ENCODE measurements around the gene DHRS7B. TPM values are rescaled to one million over a fixed set of nuclear protein-coding genes. Genes with fewer than 3 reads are reported as not detected.
"Not testable (repeated sequence)": the region's sequence is repeated elsewhere in the genome, so short reads cannot be mapped to it uniquely, and the experiment has no call there.

The DHRS7B gene
- total RNA-seq, 1 experiment from 2014 or later, result 29.5 TPM

DNA sequence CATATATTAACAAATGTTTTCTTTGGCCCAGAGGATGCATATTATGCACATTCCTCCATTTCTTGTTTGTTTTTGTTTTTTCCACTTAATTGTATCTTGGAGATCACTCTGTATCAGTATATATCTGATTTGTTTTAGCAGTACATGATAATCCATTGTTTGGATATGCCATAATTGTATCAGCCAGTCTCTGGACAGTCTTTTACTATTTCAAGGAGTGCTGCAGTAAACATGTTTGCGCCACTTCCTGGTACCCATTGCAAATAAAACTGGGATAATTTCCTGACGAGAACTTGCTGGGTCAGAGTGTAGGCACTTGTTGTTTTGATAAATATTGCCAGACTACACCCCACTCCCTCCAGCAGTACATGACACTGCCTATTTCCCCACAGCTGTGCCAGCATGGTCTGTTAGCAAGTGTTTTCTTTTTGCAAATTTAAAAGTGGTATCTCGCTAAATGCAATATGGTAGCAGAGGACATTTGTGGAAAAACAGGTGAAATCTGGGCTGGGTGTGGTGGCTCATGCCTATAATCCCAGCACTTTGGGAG is 92.1 kb downstream of the DHRS7B start:
- no peak for DNase-seq
- H2AFZ ChIP-seq (ENCODE audit: low read length), result no peak overlapping the region

DNA sequence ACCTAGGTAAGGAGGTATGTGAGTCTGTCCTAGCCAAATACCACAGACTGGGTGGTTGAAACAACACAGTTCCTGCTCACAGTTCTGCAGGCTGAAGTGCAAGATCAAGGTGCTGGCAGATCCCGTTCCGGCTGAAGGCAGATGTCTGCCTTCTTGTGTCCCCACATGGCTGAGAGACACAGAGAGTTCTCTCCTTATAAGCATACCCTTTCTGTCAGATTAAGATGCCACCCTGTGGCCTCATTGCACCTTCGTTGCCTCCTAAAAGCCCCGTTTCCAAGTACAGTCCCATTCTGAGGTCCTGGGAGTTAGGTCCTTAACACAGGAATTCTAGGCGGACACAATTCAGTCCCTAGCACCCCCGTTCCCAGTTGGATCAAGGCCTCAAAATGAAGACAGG is 96.3 kb downstream of the DHRS7B start:
- no peaks in the 10 kb centered on the region for H4K20me1 ChIP-seq (ENCODE audit: low read length)
- no peak overlapping the region for H3K4me3 ChIP-seq (ENCODE audit: low read length)
- H3K9me2 ChIP-seq (replicated peaks; ENCODE audit: low read length), result no peaks in the 10 kb centered on the region
- CTCF ChIA-PET, result no interaction called here
- no peak overlapping the region for H3K27ac ChIP-seq (ENCODE audit: low read length)
- intact Hi-C loops (cut with micrococcal nuclease), result no loop called here
- H3K4me2 ChIP-seq (ENCODE audit: low read length), result no peak overlapping the region
- no peaks in the 10 kb centered on the region for H3F3A ChIP-seq (ENCODE audit: low read length, unreplicated experiment)
- H3K36me3 ChIP-seq (ENCODE audit: low read depth, low read length), result peaks cover 24% of the 10 kb centered on the region
- DNase-seq (no peak), ATAC-seq (no peak)
- H2AFZ ChIP-seq (ENCODE audit: low read length), result no peak overlapping the region
- POLR2A ChIA-PET (ENCODE audit: unreplicated experiment), result no interaction called here
- H3K4me1 ChIP-seq (ENCODE audit: insufficient read depth, low read length), result no peaks in the 10 kb centered on the region
- no peak for TF ChIP-seq EZH2phosphoT487 (IDR thresholded peaks at IDR 0.05; ENCODE audit: borderline replicate concordance, low read length)
- TF ChIP-seq, protein P1, sequence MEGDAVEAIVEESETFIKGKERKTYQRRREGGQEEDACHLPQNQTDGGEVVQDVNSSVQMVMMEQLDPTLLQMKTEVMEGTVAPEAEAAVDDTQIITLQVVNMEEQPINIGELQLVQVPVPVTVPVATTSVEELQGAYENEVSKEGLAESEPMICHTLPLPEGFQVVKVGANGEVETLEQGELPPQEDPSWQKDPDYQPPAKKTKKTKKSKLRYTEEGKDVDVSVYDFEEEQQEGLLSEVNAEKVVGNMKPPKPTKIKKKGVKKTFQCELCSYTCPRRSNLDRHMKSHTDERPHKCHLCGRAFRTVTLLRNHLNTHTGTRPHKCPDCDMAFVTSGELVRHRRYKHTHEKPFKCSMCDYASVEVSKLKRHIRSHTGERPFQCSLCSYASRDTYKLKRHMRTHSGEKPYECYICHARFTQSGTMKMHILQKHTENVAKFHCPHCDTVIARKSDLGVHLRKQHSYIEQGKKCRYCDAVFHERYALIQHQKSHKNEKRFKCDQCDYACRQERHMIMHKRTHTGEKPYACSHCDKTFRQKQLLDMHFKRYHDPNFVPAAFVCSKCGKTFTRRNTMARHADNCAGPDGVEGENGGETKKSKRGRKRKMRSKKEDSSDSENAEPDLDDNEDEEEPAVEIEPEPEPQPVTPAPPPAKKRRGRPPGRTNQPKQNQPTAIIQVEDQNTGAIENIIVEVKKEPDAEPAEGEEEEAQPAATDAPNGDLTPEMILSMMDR (conservative IDR thresholded peaks at IDR 0.05; ENCODE audit: low read depth, low read length), result no peak
- TF ChIP-seq EZH2 (IDR thresholded peaks at IDR 0.05; ENCODE audit: low read length, unreplicated experiment), result no peak
- H3K9me3 ChIP-seq (ENCODE audit: low read length), result no peaks in the 10 kb centered on the region
- no peak overlapping the region for H3K9ac ChIP-seq (ENCODE audit: low read length)
- H3K27me3 ChIP-seq (ENCODE audit: low read length), result no peaks in the 10 kb centered on the region
- BruUV-seq (replicated peaks), result no TSS peak
- H3K79me2 ChIP-seq (ENCODE audit: low read length), result peaks cover 23% of the 10 kb centered on the region

More for the DNA sequence above, 92.1 kb downstream of the DHRS7B start:
- peaks cover 26% of the 10 kb centered on the region for H3K4me1 ChIP-seq (ENCODE audit: insufficient read depth, low read length)
- H4K20me1 ChIP-seq (ENCODE audit: low read length), result no peaks in the 10 kb centered on the region
- H3K4me2 ChIP-seq (ENCODE audit: low read length), result no peak overlapping the region
- no peaks in the 10 kb centered on the region for H3K27me3 ChIP-seq (ENCODE audit: low read length)
- CTCF ChIA-PET, result no interaction called here
- H3K4me3 ChIP-seq (ENCODE audit: low read length), result no peak overlapping the region
- H3K9ac ChIP-seq (ENCODE audit: low read length), result no peak overlapping the region
- POLR2A ChIA-PET (ENCODE audit: unreplicated experiment), result no interaction called here
- peaks cover 60% of the 10 kb centered on the region for H3K79me2 ChIP-seq (ENCODE audit: low read length)
- H3K9me3 ChIP-seq (ENCODE audit: low read length), result no peaks in the 10 kb centered on the region
- H3F3A ChIP-seq (ENCODE audit: low read length, unreplicated experiment), result no peaks in the 10 kb centered on the region
- H3K9me2 ChIP-seq (replicated peaks; ENCODE audit: low read length), result no peaks in the 10 kb centered on the region
- no peak for ATAC-seq
- no peak overlapping the region for H3K27ac ChIP-seq (ENCODE audit: low read length)
- intact Hi-C loops (cut with micrococcal nuclease), result no loop called here
- BruUV-seq (replicated peaks), result no TSS peak
- H3K36me3 ChIP-seq (ENCODE audit: low read depth, low read length), result peaks cover 30% of the 10 kb centered on the region
- no peak for TF ChIP-seq EZH2 (IDR thresholded peaks at IDR 0.05; ENCODE audit: low read length, unreplicated experiment)
- no peak for TF ChIP-seq EZH2phosphoT487 (IDR thresholded peaks at IDR 0.05; ENCODE audit: borderline replicate concordance, low read length)
- TF ChIP-seq, protein P1 (conservative IDR thresholded peaks at IDR 0.05; ENCODE audit: low read depth, low read length), result no peak

DNA sequence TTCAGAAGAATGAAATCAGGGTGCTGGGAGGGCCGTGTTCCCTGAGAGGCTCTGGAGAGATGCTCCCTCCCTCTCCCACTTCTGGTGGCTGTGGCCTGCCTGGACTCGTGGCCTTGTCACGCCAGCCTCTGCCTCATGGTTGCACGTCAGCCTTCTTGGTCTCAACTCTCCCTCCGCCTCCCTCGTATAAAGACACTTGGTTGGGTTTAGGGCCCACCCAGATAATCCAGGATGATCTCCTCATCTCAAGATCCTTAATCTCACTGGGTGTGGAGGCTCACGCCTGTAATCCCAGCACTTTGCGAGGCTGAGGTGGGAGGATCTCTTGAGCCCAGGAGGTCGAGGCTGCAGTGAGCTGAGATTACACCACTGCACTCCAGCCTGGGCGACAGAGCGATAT is 100.5 kb downstream of the DHRS7B start:
- not testable (repeated sequence) for H3K27me3 ChIP-seq (ENCODE audit: low read length)

More for the DNA sequence above, 100.5 kb downstream of the DHRS7B start:
- BruUV-seq (replicated peaks); DNase-seq; H3K4me1 ChIP-seq (ENCODE audit: insufficient read depth, low read length); H3K4me3 ChIP-seq (ENCODE audit: low read length); H3K36me3 ChIP-seq (ENCODE audit: low read depth, low read length); POLR2A ChIA-PET (ENCODE audit: unreplicated experiment); ATAC-seq; CTCF ChIA-PET; H3K4me2 ChIP-seq (ENCODE audit: low read length); H2AFZ ChIP-seq (ENCODE audit: low read length); H3K9ac ChIP-seq (ENCODE audit: low read length); H3K27ac ChIP-seq (ENCODE audit: low read length); H3K9me3 ChIP-seq (ENCODE audit: low read length); H3K79me2 ChIP-seq (ENCODE audit: low read length); H3F3A ChIP-seq (ENCODE audit: low read length, unreplicated experiment); intact Hi-C loops (cut with micrococcal nuclease); H3K9me2 ChIP-seq (replicated peaks; ENCODE audit: low read length); H4K20me1 ChIP-seq (ENCODE audit: low read length): not testable (repeated sequence)

Data from PC-3 (cell line).